HG03066 (cell line): ENCODE measurements around the gene KLF13.

Experiments used
- ATAC-seq: cut with Tn5 transposase; IDR thresholded peaks from one replicate; pipeline ENCODE4 v1.9.1; 2021; ENCODE audit warnings: low read depth; ENCODE audit not compliant: unreplicated experiment

Gene KLF13

GRCh38 chr15:31326156-31326874 lies at the start of gene KLF13:
Gene KLF13, plus strand, starts transcription at chr15:31326835. Its CDS starts 378 bp downstream, at chr15:31327213.
- ATAC-seq, result peak; percentile 55

- no peak for ATAC-seq
Observed at GRCh38 chr15:31277335-31278060, 49.1 kb upstream of the KLF13 start.

GRCh38 chr15:31278061-31278445 lies 48.6 kb upstream of the KLF13 start:
- ATAC-seq, result no peak

- no peak for ATAC-seq
Observed at GRCh38 chr15:31278544-31279220, 48.0 kb upstream of the KLF13 start.

- ATAC-seq, result no peak
Observed at GRCh38 chr15:31279221-31280045, 47.2 kb upstream of the KLF13 start.

GRCh38 chr15:31280046-31280830 lies 46.4 kb upstream of the KLF13 start:
- no peak for ATAC-seq

- ATAC-seq, result no peak
Observed at GRCh38 chr15:31280831-31281216, 45.8 kb upstream of the KLF13 start.

- no peak for ATAC-seq
Observed at GRCh38 chr15:31283043-31283442, 43.6 kb upstream of the KLF13 start.

- ATAC-seq, result peak; percentile 69
Observed at GRCh38 chr15:31285772-31286261, 40.8 kb upstream of the KLF13 start.

GRCh38 chr15:31291048-31291578 lies 35.5 kb upstream of the KLF13 start:
- no peak for ATAC-seq

- ATAC-seq, result no peak
Observed at GRCh38 chr15:31292391-31293015, 34.1 kb upstream of the KLF13 start.

- ATAC-seq, result no peak
Observed at GRCh38 chr15:31293655-31294054, 33.0 kb upstream of the KLF13 start.

GRCh38 chr15:31294067-31294466 lies 32.6 kb upstream of the KLF13 start:
- no peak for ATAC-seq

- no peak for ATAC-seq
Observed at GRCh38 chr15:31295658-31296057, 31.0 kb upstream of the KLF13 start.

GRCh38 chr15:31296219-31296645 lies 30.4 kb upstream of the KLF13 start:
- ATAC-seq, result no peak

GRCh38 chr15:31296646-31297574 lies 29.7 kb upstream of the KLF13 start:
- no peak for ATAC-seq

GRCh38 chr15:31297575-31298456 lies 28.8 kb upstream of the KLF13 start:
- no peak for ATAC-seq
